ENCODE measurements around the gene INPP5D.

DNA sequence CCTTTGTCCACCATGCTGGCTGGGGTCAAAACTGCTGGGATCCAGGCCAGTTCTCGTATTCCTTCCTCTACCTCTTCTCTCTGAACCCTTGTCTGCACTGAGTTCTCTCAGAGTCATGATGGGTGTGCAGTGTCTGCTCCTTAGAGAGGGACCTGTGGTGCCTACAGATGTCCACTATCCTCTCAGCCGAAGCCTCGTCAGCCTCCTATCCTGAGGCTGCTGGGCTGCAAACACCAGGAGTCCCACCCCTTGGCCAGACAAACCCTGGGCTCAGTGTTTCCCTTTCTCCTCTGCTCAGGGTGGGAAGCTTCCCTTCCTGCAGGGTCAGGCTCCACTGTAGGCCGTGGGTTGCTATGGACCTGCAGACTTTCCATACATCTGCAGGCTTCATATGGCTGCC lies 2.3 kb downstream of the INPP5D start:
- no peak for TF ChIP-seq CHD1 (IDR thresholded peaks at IDR 0.05; ENCODE audit: low read depth, low read length)
- no peak for TF ChIP-seq JUN (IDR thresholded peaks at IDR 0.05; ENCODE audit: low read depth, low read length)
- TF ChIP-seq, protein P1, sequence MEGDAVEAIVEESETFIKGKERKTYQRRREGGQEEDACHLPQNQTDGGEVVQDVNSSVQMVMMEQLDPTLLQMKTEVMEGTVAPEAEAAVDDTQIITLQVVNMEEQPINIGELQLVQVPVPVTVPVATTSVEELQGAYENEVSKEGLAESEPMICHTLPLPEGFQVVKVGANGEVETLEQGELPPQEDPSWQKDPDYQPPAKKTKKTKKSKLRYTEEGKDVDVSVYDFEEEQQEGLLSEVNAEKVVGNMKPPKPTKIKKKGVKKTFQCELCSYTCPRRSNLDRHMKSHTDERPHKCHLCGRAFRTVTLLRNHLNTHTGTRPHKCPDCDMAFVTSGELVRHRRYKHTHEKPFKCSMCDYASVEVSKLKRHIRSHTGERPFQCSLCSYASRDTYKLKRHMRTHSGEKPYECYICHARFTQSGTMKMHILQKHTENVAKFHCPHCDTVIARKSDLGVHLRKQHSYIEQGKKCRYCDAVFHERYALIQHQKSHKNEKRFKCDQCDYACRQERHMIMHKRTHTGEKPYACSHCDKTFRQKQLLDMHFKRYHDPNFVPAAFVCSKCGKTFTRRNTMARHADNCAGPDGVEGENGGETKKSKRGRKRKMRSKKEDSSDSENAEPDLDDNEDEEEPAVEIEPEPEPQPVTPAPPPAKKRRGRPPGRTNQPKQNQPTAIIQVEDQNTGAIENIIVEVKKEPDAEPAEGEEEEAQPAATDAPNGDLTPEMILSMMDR (IDR thresholded peaks at IDR 0.05; ENCODE audit: control extremely low read depth in 1 of 3, insufficient read depth in 1 of 3, low read depth in 1 of 3, low read length in 3 of 3): no peak
- TF ChIP-seq EZH2 (IDR thresholded peaks at IDR 0.05; ENCODE audit: low read depth, low read length, severe bottlenecking): no peak
- TF ChIP-seq SUZ12 (IDR thresholded peaks at IDR 0.05; ENCODE audit: low read length): no peak
- no peak for TF ChIP-seq GTF2F1 (IDR thresholded peaks at IDR 0.05; ENCODE audit: borderline replicate concordance, low read depth, low read length)
- no peak for TF ChIP-seq POLR2A (IDR thresholded peaks at IDR 0.05; ENCODE audit: control extremely low read depth in 1 of 2, low read depth in 2 of 2, low read length in 2 of 2)
- TF ChIP-seq ATF3 (IDR thresholded peaks at IDR 0.05; ENCODE audit: insufficient read depth, low read depth, low read length): no peak

Data from H1 (cell line).